ENCODE data around the gene IGFBPL1. TPM values are rescaled to one million over a fixed set of nuclear protein-coding genes. Genes with fewer than 3 reads are reported as not detected.

IGFBPL1 gene
- total and polyA plus RNA-seq, 2 of the 13 experiments (the other 11 are each of a cell fraction or from before 2014, with no cell fraction given) = 0.24 TPM; not detected in 1

GRCh38 chr9:38380872-38381534 is 43.3 kb downstream of the IGFBPL1 start (continued):
- TF ChIP-seq ZKSCAN8 (CRISPR knock-in tag; IDR thresholded peaks at IDR 0.05; ENCODE audit: borderline replicate concordance) = peak; percentile 88; the same call in 1 of the 2 replicates
- 0 out of 2 replicates have a peak, but pooled peaks have one; percentile 29 for TF ChIP-seq MXD3 (CRISPR knock-in tag; IDR thresholded peaks at IDR 0.05)
- peak; percentile 76 for TF ChIP-seq ZMYM4 (CRISPR knock-in tag; IDR thresholded peaks at IDR 0.05)
- peak; percentile 50; the same call in 1 of the 2 replicates for TF ChIP-seq ZNF281 (CRISPR knock-in tag; IDR thresholded peaks at IDR 0.05; ENCODE audit: borderline replicate concordance)
- no peak for TF ChIP-seq TSC22D2 (CRISPR knock-in tag; IDR thresholded peaks at IDR 0.05; ENCODE audit: borderline replicate concordance)
- TF ChIP-seq SMAD3 (CRISPR knock-in tag; IDR thresholded peaks at IDR 0.05) = peak; percentile 72; the same call in 1 of the 2 replicates
- no peak for TF ChIP-seq MBNL3 (CRISPR knock-in tag; conservative IDR thresholded peaks at IDR 0.05)
- peak; percentile 92 for TF ChIP-seq ZNF609 (CRISPR knock-in tag; IDR thresholded peaks at IDR 0.05; ENCODE audit: borderline replicate concordance)
- peak; percentile 67; the same call in 1 of the 2 replicates for TF ChIP-seq PRMT3 (CRISPR knock-in tag; IDR thresholded peaks at IDR 0.05; ENCODE audit: borderline replicate concordance, low read depth)
- peak; percentile 73; the same call in 1 of the 2 replicates for TF ChIP-seq ZBTB26 (CRISPR knock-in tag; IDR thresholded peaks at IDR 0.05; ENCODE audit: borderline replicate concordance)
- TF ChIP-seq EP300 (IDR thresholded peaks at IDR 0.05; ENCODE audit: low read depth in 2 of 2, low read length in 2 of 2) = peak; percentile 60 to 94; a peak in 3 of 4 replicates
- peak; percentile 92 for TF ChIP-seq EP300 (CRISPR knock-in tag; IDR thresholded peaks at IDR 0.05; ENCODE audit: borderline replicate concordance)
- TF ChIP-seq ZBTB33 (CRISPR knock-in tag; IDR thresholded peaks at IDR 0.05) = peak; percentile 64; the same call in 1 of the 2 replicates
- TF ChIP-seq DMAP1 (CRISPR knock-in tag; IDR thresholded peaks at IDR 0.05) = peak; percentile 77

Data from HepG2 (cell line).